ENCODE data around the gene LYZL4. TPM values are rescaled to one million over a fixed set of nuclear protein-coding genes. Genes with fewer than 3 reads are reported as not detected.

Gene LYZL4
- total RNA-seq, 2 donors from 2014 or later, result not detected

- DNase-seq (no peak), ATAC-seq (no peak)
- intact Hi-C loops (cut with DNase I, micrococcal nuclease), result no loop called here
Measured at GRCh38 chr3:42387802-42388651, 22.4 kb downstream of the LYZL4 start.

DNA sequence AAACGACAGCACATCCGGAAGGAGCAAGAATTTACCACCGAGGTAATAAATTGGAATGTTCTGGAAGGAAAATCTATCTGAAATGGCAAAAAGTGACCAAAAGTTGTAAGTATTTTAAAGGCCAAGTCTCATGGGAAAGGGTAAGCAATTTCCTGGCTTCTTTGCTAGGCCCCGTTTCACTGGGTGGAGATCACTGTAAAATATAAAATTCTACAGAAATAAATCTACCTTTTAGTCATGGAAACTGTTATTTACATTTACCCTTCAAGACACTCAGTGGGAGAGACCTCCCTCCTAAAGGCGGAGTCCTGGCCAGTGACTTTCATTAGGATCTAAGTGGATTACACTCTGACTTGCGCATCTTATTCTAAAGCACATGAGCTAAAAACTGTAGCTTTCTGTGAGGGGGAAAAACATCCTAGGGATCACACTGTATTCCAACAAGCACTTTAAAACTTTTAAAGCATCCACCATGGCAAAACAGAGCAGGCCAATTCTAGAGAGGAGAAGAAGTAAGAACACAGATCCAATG, 28.8 kb downstream of the LYZL4 start:
- intact Hi-C loops (cut with DNase I, micrococcal nuclease), result no loop called here
- no peak for DNase-seq
- ATAC-seq, result no peak

GRCh38 chr3:42377681-42378080, 32.7 kb downstream of the LYZL4 start:
- no peak for ATAC-seq
- no peak for DNase-seq
- intact Hi-C loops (cut with DNase I, micrococcal nuclease), result no loop called here

DNA sequence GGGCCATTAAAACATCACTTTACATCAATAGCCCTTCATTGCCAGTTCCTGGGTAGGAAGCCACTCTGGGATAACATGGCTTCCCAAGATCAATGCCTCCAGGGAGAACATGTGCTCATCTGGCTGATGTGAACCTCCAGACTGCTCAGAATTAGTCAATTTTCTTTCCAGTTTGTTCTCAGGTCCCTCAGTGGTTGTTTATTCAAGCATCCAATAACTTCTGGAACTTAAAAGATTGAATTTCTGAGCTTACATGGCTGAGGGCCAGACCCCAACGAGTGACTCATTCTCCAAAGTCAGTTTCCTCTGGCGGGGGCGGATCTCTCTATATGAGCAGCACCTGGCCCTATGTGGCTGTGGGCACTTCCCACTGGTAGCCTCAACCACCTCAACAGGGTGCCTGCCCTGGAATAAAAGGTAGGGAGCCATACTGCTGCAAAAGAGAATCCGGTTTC, 34.0 kb downstream of the LYZL4 start:
- ATAC-seq, result no peak
- intact Hi-C loops (cut with DNase I, micrococcal nuclease), result no loop called here
- DNase-seq, result no peak

GRCh38 chr3:42375121-42375800, 35.1 kb downstream of the LYZL4 start:
- ATAC-seq, result no peak
- no peak for DNase-seq
- intact Hi-C loops (cut with DNase I, micrococcal nuclease), result no loop called here

- intact Hi-C loops (cut with DNase I, micrococcal nuclease), result no loop called here
- ATAC-seq (no peak), DNase-seq (no peak)
Measured at GRCh38 chr3:42371776-42372175, 38.6 kb downstream of the LYZL4 start.

DNA sequence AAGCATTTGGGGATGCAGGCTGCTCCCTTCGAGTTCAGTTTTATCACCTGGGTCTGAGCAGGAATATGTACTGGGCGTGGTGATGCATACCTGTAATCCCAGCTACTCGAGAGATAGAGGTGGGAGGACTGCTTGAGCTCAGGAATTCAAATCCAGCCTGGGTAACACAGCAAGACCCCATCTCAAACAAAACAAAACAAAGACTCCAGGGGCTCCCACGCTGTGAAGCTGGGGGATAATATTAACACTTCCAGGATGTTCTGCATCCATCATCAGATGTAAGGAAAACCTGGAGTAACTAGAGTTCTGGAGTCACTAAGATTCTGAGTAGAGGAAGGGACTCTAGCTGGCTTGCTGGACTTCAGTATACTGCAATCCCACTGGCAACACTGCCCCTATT, 40.6 kb downstream of the LYZL4 start:
- ATAC-seq (no peak), DNase-seq (no peak)
- intact Hi-C loops (cut with DNase I, micrococcal nuclease), result no loop called here

DNA sequence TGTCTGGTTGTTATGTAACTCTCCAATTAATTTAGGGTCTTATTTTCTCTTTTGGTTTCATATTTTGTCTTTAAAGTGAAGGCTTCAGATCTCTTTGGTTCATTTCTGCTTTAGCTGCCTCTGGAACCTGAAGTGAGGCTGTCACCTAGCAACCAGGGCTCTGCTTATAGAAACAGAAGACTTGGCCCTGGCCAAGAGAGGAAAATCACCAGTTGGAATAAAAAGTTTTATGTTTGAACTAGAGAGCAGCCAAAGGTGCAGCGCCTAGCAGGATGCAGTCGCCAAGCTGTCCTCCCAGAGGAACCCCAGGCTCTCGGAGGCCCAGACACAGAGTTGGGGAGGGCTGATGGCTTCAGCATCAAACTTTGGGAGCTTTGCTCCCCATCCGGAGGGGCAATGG, 41.1 kb downstream of the LYZL4 start:
- intact Hi-C loops (cut with DNase I, micrococcal nuclease), result no loop called here
- no peak for ATAC-seq
- DNase-seq, result peak in 1 of 2 donors; percentile 41

DNA sequence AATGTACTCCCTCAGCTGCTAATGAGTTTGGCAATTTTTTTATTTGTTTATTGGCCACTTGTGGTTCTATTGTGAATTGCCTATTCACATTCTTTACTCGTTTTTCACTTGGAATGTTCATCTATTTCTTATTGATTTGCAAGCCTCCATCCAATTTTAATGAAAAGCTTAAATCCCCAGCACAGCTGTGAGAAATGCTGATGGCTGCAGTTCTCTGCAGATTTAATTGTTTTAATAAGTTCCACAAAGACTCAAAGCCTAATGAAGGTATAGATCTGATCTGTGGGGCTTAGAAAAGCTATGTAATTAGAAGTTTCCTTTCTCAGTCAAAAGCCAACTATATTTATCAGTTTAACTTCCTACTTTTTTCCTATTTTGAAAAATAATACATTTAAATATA, 41.5 kb downstream of the LYZL4 start:
- intact Hi-C loops (cut with DNase I, micrococcal nuclease), result no loop called here
- DNase-seq (no peak), ATAC-seq (no peak)

- ATAC-seq (no peak), DNase-seq (no peak)
- intact Hi-C loops (cut with DNase I, micrococcal nuclease), result no loop called here
Measured at GRCh38 chr3:42367903-42368302, 42.5 kb downstream of the LYZL4 start.

- DNase-seq (no peak), ATAC-seq (no peak)
- intact Hi-C loops (cut with DNase I, micrococcal nuclease), result no loop called here
Measured at GRCh38 chr3:42366550-42366949, 43.9 kb downstream of the LYZL4 start.

- intact Hi-C loops (cut with DNase I, micrococcal nuclease), result no loop called here
- ATAC-seq (no peak), DNase-seq (no peak)
Measured at GRCh38 chr3:42357335-42357734, 53.1 kb downstream of the LYZL4 start.

DNA sequence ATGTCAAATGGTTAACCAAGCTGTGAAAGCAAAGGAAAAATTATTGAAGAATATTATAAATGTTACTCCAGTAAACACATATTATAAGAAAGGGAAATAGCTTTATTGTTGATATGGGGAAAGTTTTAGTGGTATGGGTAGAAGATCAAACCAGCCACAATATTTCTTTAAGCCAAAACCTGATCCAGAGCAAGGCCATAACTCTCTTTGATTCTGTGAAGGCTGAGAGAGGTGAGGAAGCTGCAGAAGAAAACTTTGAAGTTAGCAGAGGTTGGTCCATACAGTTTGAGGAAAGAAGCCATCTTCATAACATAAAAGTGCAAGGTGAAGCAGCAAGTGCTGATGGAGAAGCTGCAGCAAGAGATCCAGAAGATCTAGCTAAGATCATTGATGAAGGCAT, 54.8 kb downstream of the LYZL4 start:
- ATAC-seq (no peak), DNase-seq (no peak)
- intact Hi-C loops (cut with DNase I, micrococcal nuclease), result no loop called here

DNA sequence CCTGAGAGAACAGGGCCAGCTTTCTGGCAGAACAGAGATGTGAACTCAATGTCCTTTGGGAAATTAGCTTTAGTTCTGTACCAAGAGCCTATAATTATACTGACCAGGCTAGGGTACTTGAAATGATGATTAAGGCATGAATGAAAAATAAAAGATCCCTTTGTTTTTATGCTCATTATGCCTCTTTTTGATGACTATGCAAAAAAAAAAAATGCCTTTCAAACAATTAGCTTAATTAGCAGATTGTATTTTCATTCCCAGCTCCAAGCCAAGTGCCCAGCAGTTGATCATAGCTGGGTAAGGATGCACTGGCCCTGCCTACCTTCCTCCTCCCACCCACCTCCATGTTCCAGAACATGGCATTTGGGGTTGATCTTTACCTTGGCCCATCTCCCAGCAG, 56.8 kb downstream of the LYZL4 start:
- ATAC-seq (no peak), DNase-seq (no peak)
- intact Hi-C loops (cut with DNase I, micrococcal nuclease), result no loop called here

- ATAC-seq, result no peak
- intact Hi-C loops (cut with DNase I, micrococcal nuclease), result no loop called here
- DNase-seq, result no peak
Measured at GRCh38 chr3:42351207-42351606, 59.2 kb downstream of the LYZL4 start.

- intact Hi-C loops (cut with DNase I, micrococcal nuclease), result no loop called here
- no peak for DNase-seq
- no peak for ATAC-seq
Measured at GRCh38 chr3:42349765-42350594, 60.4 kb downstream of the LYZL4 start.

- intact Hi-C loops (cut with DNase I, micrococcal nuclease), result no loop called here
- ATAC-seq, result no peak
Measured at GRCh38 chr3:42347928-42348327, 62.5 kb downstream of the LYZL4 start.

More at GRCh38 chr3:42347928-42348327, 62.5 kb downstream of the LYZL4 start:
- no peak for DNase-seq
